PFSK-1 (cell line): Measurements from ENCODE around the gene ESPNL.
A peak's percentile ranks its signal among the peaks of the same experiment; 100 is the strongest.

Experiments used
- FOXP2 ChIP-seq: optimal IDR thresholded peaks from 2 replicates; pipeline ENCODE3; 2011; ENCODE audit warnings: borderline replicate concordance, control low read depth, inconsistent platforms; ENCODE audit not compliant: insufficient read depth; ENCODE audit errors: extremely low read length, extremely low read depth
- POLR2AphosphoS5 ChIP-seq: IDR thresholded peaks from 2 replicates; pipeline ENCODE4 v1.6.1; 2012; ENCODE audit warnings: low read depth, mild to moderate bottlenecking, control low read depth, low read length, moderate library complexity
- SIN3A ChIP-seq: IDR thresholded peaks from 2 replicates; pipeline ENCODE4 v1.6.1; 2012; ENCODE audit warnings: mild to moderate bottlenecking, low read length, moderate library complexity, borderline replicate concordance; ENCODE audit not compliant: insufficient read depth
- TAF1 ChIP-seq: IDR thresholded peaks from 2 replicates; pipeline ENCODE4 v1.6.1; 2012; ENCODE audit warnings: low read length, control low read depth, borderline replicate concordance; ENCODE audit not compliant: insufficient read depth
- TF ChIP-seq, protein P1 (sequence below), 2 experiments: IDR thresholded peaks; 2 replicates each; pipeline versions ENCODE4 v1.6.1 to v1.8.0; 2011 to 2012; ENCODE audit warnings: low read depth in 2 of 2, low read length in 2 of 2, control low read depth in 1 of 2, inconsistent platforms in 1 of 2, mild to moderate bottlenecking in 1 of 2, moderate library complexity in 1 of 2; ENCODE audit not compliant: insufficient read depth in 1 of 2

Gene ESPNL

DNA sequence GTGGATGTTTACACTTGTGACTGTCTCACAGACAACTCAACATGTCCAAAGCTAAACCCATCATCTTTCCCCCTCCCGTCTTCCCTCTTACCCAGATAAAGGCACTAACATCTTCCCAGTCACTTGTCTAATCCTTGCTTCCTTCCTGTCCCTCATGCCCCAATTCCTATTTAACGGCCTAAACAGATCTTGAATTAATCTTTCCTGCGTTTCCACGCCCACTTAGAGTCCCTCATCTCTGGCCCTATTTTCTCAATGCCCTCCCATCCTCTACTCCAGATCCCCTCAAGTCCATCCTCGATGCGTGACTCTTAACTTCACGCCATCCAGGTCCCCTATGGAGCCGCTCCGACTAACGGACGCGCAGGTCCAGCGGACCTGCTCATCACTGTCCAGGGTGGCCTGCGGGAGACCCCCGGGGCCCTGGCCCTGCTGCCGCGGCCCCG, 40.0 kb upstream of the ESPNL start:
- TF ChIP-seq FOXP2 (no peak), TAF1 (no peak), POLR2AphosphoS5 (no peak), SIN3A (no peak)
- TF ChIP-seq, protein P1, sequence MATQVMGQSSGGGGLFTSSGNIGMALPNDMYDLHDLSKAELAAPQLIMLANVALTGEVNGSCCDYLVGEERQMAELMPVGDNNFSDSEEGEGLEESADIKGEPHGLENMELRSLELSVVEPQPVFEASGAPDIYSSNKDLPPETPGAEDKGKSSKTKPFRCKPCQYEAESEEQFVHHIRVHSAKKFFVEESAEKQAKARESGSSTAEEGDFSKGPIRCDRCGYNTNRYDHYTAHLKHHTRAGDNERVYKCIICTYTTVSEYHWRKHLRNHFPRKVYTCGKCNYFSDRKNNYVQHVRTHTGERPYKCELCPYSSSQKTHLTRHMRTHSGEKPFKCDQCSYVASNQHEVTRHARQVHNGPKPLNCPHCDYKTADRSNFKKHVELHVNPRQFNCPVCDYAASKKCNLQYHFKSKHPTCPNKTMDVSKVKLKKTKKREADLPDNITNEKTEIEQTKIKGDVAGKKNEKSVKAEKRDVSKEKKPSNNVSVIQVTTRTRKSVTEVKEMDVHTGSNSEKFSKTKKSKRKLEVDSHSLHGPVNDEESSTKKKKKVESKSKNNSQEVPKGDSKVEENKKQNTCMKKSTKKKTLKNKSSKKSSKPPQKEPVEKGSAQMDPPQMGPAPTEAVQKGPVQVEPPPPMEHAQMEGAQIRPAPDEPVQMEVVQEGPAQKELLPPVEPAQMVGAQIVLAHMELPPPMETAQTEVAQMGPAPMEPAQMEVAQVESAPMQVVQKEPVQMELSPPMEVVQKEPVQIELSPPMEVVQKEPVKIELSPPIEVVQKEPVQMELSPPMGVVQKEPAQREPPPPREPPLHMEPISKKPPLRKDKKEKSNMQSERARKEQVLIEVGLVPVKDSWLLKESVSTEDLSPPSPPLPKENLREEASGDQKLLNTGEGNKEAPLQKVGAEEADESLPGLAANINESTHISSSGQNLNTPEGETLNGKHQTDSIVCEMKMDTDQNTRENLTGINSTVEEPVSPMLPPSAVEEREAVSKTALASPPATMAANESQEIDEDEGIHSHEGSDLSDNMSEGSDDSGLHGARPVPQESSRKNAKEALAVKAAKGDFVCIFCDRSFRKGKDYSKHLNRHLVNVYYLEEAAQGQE (IDR thresholded peaks at IDR 0.05; ENCODE audit: insufficient read depth in 1 of 2, low read depth in 2 of 2, low read length in 2 of 2) = no peak

DNA sequence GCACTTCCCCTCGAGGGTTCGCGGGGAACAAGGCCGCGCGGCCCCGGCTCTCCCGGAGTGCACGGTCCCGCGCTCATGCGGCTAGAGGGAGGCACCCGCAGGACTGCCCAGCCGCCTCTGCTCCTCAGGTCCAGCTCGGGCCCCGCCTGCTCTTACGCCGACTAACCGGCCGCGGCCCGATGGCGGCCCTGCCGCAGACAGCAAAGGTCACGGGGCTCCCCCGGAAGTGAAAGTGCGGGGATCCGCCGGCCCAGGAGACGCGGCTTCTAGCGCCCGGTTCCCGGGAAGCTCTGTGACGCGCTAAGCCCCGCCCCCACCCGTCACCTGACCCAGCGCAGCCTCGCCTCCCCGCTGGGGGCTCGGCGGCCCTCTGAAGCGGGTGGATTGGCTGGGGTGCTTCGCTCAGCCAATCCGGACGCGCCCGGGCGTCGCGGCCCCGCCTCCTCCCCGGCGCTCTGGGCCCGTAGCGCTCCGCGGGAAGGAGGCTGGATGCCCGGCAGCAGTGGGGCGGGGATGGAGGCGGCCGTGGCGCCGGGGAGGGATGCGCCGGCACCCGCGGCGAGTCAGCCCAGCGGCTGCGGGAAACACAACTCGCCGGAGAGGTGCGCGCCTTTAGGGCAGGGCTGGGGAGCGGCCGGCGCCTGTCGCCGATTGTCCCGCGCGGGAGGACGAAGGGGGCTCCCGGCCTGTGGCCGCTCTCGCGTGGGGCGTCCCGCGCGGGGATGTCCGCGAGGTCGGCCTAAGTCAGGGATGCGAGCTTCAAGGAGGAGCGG, 39.4 kb upstream of the ESPNL start, which contains the start of gene SCLY:
TSS of gene SCLY (plus strand) at position 460 of the 773 bp plus-strand sequence. CDS start at position 514, 54 bp downstream.
- peak; percentile 54; the same call in 1 of the 2 replicates for TF ChIP-seq TAF1
- TF ChIP-seq SIN3A = peak; percentile 40; the same call in 1 of the 2 replicates
- TF ChIP-seq, protein P1 (IDR thresholded peaks at IDR 0.05; ENCODE audit: insufficient read depth in 1 of 2, low read depth in 2 of 2, low read length in 2 of 2) = no peak
- peak; percentile 33 for TF ChIP-seq FOXP2
- TF ChIP-seq POLR2AphosphoS5 = peak; percentile 67

DNA sequence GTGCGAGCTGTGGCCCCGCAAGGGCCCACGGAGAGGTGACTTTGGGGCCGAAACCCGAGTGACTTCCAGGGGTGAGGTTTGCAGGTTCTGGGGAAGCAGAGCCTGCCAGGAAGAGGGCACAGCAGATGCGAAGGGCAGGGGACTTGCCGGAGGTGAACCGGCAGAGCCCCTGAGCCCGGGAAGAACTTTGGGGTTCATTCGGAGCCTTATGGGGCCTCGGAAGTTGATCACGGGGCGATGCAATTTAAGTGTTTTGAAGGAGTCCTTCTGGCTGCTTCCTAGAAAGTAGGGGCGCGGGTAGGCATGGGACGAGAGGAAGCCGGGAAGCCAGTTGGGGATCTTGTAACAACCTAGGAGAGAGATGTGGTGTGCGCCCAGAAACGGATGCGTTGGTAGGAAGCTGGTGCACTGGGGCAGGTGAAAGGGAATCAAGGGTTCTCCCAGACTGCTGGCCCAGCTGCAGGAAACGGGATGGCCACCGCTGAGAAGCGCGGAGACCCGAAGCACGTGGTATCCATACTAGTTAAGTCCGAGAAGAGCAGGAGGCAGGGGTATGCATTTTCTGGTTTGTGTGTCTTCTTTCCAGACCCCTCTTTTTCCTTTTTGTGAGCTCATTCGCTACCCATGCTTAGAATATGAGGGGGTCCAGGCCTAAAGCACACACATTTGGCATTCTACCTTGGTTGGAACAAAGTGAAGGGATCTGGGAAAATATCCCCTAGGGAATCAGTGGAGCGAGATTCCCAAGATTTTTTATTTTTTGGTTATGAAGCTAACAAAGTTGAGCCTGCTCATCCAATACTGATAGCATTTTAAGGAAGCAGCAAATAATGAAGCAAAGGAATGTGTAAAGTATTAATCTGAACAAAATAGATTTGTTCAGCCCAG, 38.6 kb upstream of the ESPNL start:
- TF ChIP-seq, protein P1 (IDR thresholded peaks at IDR 0.05; ENCODE audit: insufficient read depth in 1 of 2, low read depth in 2 of 2, low read length in 2 of 2) = 0 out of 4 replicates have a peak, but pooled peaks of 1 of the 2 experiments have one; percentile 14
- no peak for TF ChIP-seq FOXP2
- TF ChIP-seq SIN3A = 0 out of 2 replicates have a peak, but pooled peaks have one; percentile 62
- no peak for TF ChIP-seq POLR2AphosphoS5
- no peak for TF ChIP-seq TAF1

DNA sequence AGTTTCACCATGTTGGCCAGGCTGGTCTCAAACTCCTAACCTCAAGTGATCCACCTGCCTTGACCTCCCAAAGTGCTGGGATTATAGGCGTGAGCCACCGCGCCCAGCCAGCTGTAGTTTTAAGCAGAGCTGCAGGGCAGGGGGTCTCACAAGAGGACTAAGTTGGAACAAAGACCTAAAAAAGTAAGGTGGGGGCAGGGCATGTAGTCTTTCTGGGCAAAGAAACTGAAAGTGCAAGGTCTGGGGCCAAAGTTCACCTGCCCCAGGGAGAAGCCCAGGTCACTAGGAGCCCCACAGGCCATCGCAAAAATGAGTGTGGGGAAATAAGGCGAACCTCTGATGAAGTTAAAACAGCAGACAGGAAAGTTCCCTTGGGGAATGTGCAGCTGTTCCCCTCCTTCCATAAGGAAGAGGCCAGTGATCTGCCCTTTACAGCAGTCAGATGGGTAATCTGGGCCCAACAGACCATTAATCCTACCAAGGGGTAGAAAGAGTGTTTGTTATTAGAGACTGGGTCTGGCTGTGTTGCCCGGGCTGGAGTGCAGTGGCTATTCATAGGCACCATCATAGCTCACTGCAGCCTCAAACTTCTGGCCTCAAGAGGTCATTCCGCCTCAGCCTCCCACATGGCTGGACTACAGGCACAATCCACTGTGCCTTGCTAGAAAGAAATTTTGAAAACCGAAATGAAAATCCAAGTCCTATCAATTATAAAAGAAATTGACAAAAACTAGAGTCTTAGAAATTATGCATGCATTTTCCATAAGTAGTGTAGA, 36.5 kb upstream of the ESPNL start:
- TF ChIP-seq, protein P1 (IDR thresholded peaks at IDR 0.05; ENCODE audit: insufficient read depth in 1 of 2, low read depth in 2 of 2, low read length in 2 of 2) = no peak
- TF ChIP-seq POLR2AphosphoS5 (no peak), TAF1 (no peak), FOXP2 (no peak), SIN3A (no peak)
